ENCODE data around the gene RAD51AP1. TPM values are rescaled to one million over a fixed set of nuclear protein-coding genes. Genes with fewer than 3 reads are reported as not detected.

Gene RAD51AP1
- total RNA-seq, 2 donors from 2014 or later: 58.3 to 77.8 TPM

DNA sequence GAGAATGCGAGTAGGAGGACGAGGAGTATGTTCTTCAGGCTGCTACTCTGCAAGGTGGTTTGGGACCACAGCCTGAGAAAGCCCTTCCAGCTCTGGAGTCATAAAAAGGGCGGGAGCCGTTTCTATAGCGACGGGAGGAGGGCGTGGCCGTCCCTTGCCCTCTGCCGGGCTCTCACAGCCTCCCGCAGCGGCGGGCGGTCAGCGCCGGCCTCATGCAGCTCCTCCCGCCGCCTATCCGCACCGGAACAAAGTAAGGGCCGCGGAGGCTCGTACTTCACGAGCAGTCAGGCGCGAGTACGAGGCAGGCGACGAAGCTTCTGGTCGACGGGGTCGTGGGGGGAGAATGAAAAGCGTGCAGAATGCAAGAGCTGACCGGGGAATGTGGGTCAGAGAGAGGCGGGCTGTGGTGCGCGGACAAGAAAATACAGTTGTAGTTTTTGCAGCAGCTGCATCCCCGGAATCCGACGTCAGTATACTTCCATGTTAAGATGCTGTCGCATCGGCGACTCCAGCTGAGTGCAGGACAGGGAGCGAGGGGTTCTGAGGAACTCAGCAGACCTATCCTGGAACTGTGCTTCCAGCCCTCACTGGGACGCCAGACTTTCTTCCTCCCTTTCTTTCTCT is 23.5 kb downstream of the RAD51AP1 start, which contains the start of gene DYRK4:
Gene DYRK4 (plus strand): TSS at position 175 of the 624 bp plus-strand sequence. CDS start 38 bp downstream, at position 213.
- H3K27ac Mint-ChIP-seq: peak within 1 kb of the TSS; percentile 82
- H3K36me3 Mint-ChIP-seq (ENCODE audit: low read depth): peaks cover 4% of the 10 kb centered on the region
- Histone ChIP-seq H3K36me3 (ENCODE audit: control insufficient read depth, insufficient read depth, low read length) (peaks cover 16% of the 10 kb centered on the region), H3K4me3 (ENCODE audit: low read length) (no peak within 1 kb of the TSS), H3K27me3 (ENCODE audit: control insufficient read depth, insufficient read depth, low read length, poor library complexity, severe bottlenecking) (peaks cover 19% of the 10 kb centered on the region), H3K4me1 (ENCODE audit: control insufficient read depth, insufficient read depth, low read length) (no peaks in the 10 kb centered on the region), H3K9me3 (ENCODE audit: control insufficient read depth, low read length) (no peaks in the 10 kb centered on the region), H3K27ac (ENCODE audit: low read depth, low read length) (no peak within 1 kb of the TSS), H3K9ac (ENCODE audit: extremely low read depth, low read length, poor library complexity, severe bottlenecking) (no peak within 1 kb of the TSS)
- no peaks in the 10 kb centered on the region for H3K9me3 Mint-ChIP-seq
- 33 to 50% methylated on average over 18 to 44 of the region's 44 CpGs for WGBS, 2 experiments (ENCODE audit: insufficient coverage in 1 of 2, insufficient read length in 1 of 2)
- H3K4me1 Mint-ChIP-seq: peaks cover 8% of the 10 kb centered on the region
- TF ChIP-seq, protein P1, sequence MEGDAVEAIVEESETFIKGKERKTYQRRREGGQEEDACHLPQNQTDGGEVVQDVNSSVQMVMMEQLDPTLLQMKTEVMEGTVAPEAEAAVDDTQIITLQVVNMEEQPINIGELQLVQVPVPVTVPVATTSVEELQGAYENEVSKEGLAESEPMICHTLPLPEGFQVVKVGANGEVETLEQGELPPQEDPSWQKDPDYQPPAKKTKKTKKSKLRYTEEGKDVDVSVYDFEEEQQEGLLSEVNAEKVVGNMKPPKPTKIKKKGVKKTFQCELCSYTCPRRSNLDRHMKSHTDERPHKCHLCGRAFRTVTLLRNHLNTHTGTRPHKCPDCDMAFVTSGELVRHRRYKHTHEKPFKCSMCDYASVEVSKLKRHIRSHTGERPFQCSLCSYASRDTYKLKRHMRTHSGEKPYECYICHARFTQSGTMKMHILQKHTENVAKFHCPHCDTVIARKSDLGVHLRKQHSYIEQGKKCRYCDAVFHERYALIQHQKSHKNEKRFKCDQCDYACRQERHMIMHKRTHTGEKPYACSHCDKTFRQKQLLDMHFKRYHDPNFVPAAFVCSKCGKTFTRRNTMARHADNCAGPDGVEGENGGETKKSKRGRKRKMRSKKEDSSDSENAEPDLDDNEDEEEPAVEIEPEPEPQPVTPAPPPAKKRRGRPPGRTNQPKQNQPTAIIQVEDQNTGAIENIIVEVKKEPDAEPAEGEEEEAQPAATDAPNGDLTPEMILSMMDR (conservative IDR thresholded peaks at IDR 0.05): no peak
- H3K4me3 Mint-ChIP-seq: peak within 1 kb of the TSS; percentile 60
- peak; percentile 99 for DNase-seq
- H3K27me3 Mint-ChIP-seq (ENCODE audit: insufficient read depth): peaks cover 42% of the 10 kb centered on the region

DNA sequence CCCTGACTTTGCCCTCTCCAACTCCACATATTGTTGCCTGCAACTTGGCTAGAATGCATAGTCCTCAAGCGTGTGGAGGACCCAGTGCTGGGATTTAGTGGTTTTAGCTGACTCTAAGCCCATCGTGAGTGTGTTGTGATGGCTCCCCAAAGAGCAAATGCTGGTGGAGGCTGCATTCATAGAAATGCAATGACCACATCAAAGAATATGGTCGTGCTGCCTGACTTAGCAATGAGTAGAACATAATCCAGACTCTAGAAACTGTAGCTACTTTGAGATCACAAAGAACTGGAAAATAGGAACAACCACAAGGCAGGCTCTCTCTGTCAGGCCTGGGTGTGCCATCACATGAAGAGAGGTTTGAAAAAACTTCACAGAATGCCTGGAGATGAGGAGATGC is 24.6 kb downstream of the RAD51AP1 start:
- H3K4me1 Mint-ChIP-seq: peaks cover 8% of the 10 kb centered on the region
- TF ChIP-seq, protein P1 (conservative IDR thresholded peaks at IDR 0.05): no peak

DNA sequence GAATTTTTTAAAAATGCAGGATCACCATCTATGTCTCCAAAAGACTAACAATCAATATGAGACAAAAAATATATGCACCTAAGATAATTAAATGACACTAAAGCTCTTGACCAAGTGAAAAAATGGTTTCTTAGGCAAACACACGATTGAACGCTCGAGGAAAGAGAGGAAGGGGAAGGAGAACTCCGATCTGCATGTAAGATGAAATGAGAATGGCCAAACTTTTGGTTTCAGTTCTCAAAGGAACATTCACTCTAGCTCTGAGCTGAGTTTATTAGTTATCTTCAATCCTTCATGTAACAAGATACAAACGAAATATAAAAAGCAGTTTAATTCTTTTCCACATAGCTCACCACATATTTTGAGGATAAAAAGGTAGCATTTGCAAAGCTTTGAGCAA is 26.1 kb downstream of the RAD51AP1 start:
- H3K36me3 Mint-ChIP-seq (ENCODE audit: low read depth): no peaks in the 10 kb centered on the region
- H3K4me1 Mint-ChIP-seq: peaks cover 8% of the 10 kb centered on the region
- Histone ChIP-seq H3K27me3 (ENCODE audit: control insufficient read depth, insufficient read depth, low read length, poor library complexity, severe bottlenecking) (peaks cover 19% of the 10 kb centered on the region), H3K9ac (ENCODE audit: extremely low read depth, low read length, poor library complexity, severe bottlenecking) (no peak overlapping the region), H3K27ac (ENCODE audit: low read depth, low read length) (no peak overlapping the region), H3K4me3 (ENCODE audit: low read length) (no peak overlapping the region), H3K9me3 (ENCODE audit: control insufficient read depth, low read length) (no peaks in the 10 kb centered on the region), H3K4me1 (ENCODE audit: control insufficient read depth, insufficient read depth, low read length) (no peaks in the 10 kb centered on the region), H3K36me3 (ENCODE audit: control insufficient read depth, insufficient read depth, low read length) (no peaks in the 10 kb centered on the region)
- H3K9me3 Mint-ChIP-seq: no peaks in the 10 kb centered on the region
- no peak overlapping the region for H3K27ac Mint-ChIP-seq
- TF ChIP-seq, protein P1 (conservative IDR thresholded peaks at IDR 0.05): no peak
- 84 to 100% methylated on average over 3 to 5 of the region's 5 CpGs for WGBS, 2 experiments (ENCODE audit: insufficient coverage in 1 of 2, insufficient read length in 1 of 2)
- peaks cover 42% of the 10 kb centered on the region for H3K27me3 Mint-ChIP-seq (ENCODE audit: insufficient read depth)
- no peak for DNase-seq
- no peak overlapping the region for H3K4me3 Mint-ChIP-seq

More for the DNA sequence above, 24.6 kb downstream of the RAD51AP1 start:
- H3K27me3 ChIP-seq (ENCODE audit: control insufficient read depth, insufficient read depth, low read length, poor library complexity, severe bottlenecking): peaks cover 19% of the 10 kb centered on the region
- Mint-ChIP-seq H3K27me3 (ENCODE audit: insufficient read depth) (peaks cover 42% of the 10 kb centered on the region), H3K27ac (no peak overlapping the region), H3K9me3 (no peaks in the 10 kb centered on the region), H3K4me3 (no peak overlapping the region), H3K36me3 (ENCODE audit: low read depth) (peaks cover 4% of the 10 kb centered on the region)
- no peak overlapping the region for H3K4me3 ChIP-seq (ENCODE audit: low read length)
- DNase-seq: no peak
- no peak overlapping the region for H3K9ac ChIP-seq (ENCODE audit: extremely low read depth, low read length, poor library complexity, severe bottlenecking)
- H3K27ac ChIP-seq (ENCODE audit: low read depth, low read length): no peak overlapping the region
- no peaks in the 10 kb centered on the region for H3K4me1 ChIP-seq (ENCODE audit: control insufficient read depth, insufficient read depth, low read length)
- no peaks in the 10 kb centered on the region for H3K9me3 ChIP-seq (ENCODE audit: control insufficient read depth, low read length)
- WGBS, 2 experiments (ENCODE audit: insufficient coverage in 1 of 2, insufficient read length in 1 of 2): 84 to 96% methylated on average over 3 of the region's 3 CpGs
- peaks cover 11% of the 10 kb centered on the region for H3K36me3 ChIP-seq (ENCODE audit: control insufficient read depth, insufficient read depth, low read length)
